HG03571 (cell line): Measurements from ENCODE around the gene GPS2.
"Not testable (repeated sequence)": the region's sequence is repeated elsewhere in the genome, so short reads cannot be mapped to it uniquely, and the experiment has no call there.

Source experiments
- ATAC-seq: cut with Tn5 transposase; IDR thresholded peaks from one replicate; pipeline ENCODE4 v1.9.1; 2021; ENCODE audit not compliant: unreplicated experiment

GPS2 gene

GRCh38 chr17:7337600-7337999 lies 22.4 kb upstream of the GPS2 start:
- not testable (repeated sequence) for ATAC-seq

GRCh38 chr17:7336240-7337175 lies 21.3 kb upstream of the GPS2 start, which contains the start of gene ACAP1:
Gene ACAP1 (plus strand): TSS chr17:7336529. CDS start chr17:7336735, 206 bp downstream.
- ATAC-seq = no peak

- not testable (repeated sequence) for ATAC-seq
These were observed 20.6 kb upstream of the GPS2 start for GRCh38 chr17:7335765-7336164.

- no peak for ATAC-seq
These were observed 19.9 kb upstream of the GPS2 start for GRCh38 chr17:7334938-7335538.

GRCh38 chr17:7332600-7333069 lies 17.5 kb upstream of the GPS2 start:
- ATAC-seq = not testable (repeated sequence)

- no peak for ATAC-seq
These were observed 17.0 kb upstream of the GPS2 start for GRCh38 chr17:7332111-7332510.

- ATAC-seq = no peak
These were observed 15.5 kb upstream of the GPS2 start for GRCh38 chr17:7330638-7331015.

GRCh38 chr17:7329997-7330637 lies 15.0 kb upstream of the GPS2 start:
- ATAC-seq = peak; percentile 29

GRCh38 chr17:7329374-7329996 lies 14.3 kb upstream of the GPS2 start:
- ATAC-seq = peak; percentile 44

- peak; percentile 3 for ATAC-seq
These were observed 13.7 kb upstream of the GPS2 start, which contains the start of gene NEURL4 for GRCh38 chr17:7328840-7329373. Gene NEURL4 (minus strand): TSS chr17:7329335. CDS start chr17:7329312, 23 bp downstream.

- ATAC-seq = no peak
These were observed 12.8 kb upstream of the GPS2 start for GRCh38 chr17:7328009-7328408.

- no peak for ATAC-seq
These were observed 12.3 kb upstream of the GPS2 start for GRCh38 chr17:7327501-7327900.

GRCh38 chr17:7327056-7327455 lies 11.9 kb upstream of the GPS2 start:
- no peak for ATAC-seq

- ATAC-seq = no peak
These were observed 11.0 kb upstream of the GPS2 start for GRCh38 chr17:7326186-7326585.

GRCh38 chr17:7325031-7325528 lies 9.9 kb upstream of the GPS2 start:
- no peak for ATAC-seq

GRCh38 chr17:7324438-7324779 lies 9.2 kb upstream of the GPS2 start:
- no peak for ATAC-seq

GRCh38 chr17:7323731-7324437 lies 8.7 kb upstream of the GPS2 start:
- no peak for ATAC-seq

- no peak for ATAC-seq
These were observed 7.5 kb upstream of the GPS2 start for GRCh38 chr17:7322520-7323194.

- ATAC-seq = no peak
These were observed 6.3 kb upstream of the GPS2 start for GRCh38 chr17:7321466-7321865.
